EH (cell line): ENCODE measurements around the gene SLC6A5.
"Not testable (repeated sequence)": the region's sequence is repeated elsewhere in the genome, so short reads cannot be mapped to it uniquely, and the experiment has no call there.

Experiments used
- DNase-seq: peaks from one replicate; pipeline ENCODE4 v3.0.0-alpha.2; 2015; ENCODE audit warnings: low read depth

SLC6A5 gene

DNA sequence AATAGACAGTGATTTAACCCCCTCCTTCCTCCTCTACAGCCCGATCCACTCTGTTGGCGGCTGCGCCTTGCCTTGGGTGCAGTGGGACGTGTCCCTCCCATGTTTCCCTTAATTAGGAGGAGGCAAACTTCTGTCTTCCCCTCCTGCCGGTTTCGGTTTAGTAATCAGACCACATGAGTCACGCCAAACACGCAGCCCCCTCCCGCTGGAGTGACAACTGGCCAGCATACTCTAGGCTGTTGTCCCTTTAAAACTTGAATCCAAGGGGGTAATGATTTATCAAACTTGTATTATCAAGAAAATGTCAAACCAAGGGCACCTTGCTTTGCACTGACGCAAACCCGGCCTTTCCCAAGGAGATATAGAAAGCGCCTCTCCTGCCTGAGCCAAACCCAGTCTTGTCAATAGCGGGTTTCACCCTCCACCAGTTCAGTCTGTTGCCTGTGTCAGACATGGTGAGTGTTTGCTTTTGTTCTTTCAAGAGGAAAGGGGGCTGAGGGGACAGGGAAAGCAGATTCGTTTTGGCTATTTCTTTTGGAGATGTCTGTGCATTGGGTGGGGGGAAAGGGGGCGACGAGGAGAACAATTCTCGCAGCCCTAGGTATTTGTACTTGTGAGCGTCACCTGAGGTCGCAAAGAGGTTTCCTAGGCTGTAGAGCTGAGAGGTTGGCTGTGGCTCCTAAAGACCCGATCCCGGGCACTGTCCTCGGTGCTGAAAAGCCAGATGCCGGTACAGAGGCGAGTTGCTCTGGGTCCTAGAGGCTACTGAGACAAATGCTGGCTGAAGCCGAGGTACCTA, at the start of gene SLC6A5:
Gene SLC6A5 (plus strand): TSS at position 388 of the 799 bp plus-strand sequence. CDS start 65 bp downstream, at position 453.
- peak; percentile 51 for DNase-seq

DNA sequence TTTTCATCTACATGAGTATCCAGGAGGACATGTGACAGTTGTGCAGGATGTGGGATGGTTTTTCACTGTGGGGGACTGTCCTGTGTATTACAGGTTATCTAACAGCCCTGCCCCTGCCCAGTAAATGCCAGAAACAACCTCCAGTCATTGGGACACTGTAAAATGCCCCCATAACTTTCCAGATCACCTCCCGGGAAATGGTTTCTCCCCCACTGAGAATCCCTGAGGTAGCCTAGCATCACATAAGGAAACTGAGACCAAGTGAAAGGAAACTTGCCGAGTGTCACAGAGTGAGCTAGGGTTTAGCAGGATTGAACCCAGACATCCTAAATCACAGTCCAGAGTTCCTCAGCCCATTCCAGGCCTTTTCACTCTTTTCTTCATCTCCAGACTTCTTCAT, 48.3 kb upstream of the SLC6A5 start:
- no peak for DNase-seq

DNA sequence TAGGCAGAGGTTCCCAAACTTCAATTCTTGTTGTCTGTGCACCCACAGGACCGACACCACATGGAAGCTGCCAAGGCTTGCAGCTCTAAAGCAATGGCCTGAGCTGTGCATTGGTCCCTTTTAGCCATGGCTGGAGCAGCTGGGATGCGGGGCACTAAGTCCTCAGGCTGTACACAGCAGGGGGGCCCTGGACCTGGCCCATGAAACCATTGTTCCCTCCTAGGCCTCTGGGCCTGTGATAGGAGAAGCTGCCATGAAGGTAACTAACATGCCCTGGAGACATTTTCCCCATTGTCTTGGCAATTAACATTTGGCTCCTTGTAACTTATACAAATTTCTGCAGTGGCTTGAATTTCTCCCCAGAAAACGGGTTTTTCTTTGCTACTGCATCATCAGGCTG, 43.6 kb upstream of the SLC6A5 start:
- no peak for DNase-seq

DNA sequence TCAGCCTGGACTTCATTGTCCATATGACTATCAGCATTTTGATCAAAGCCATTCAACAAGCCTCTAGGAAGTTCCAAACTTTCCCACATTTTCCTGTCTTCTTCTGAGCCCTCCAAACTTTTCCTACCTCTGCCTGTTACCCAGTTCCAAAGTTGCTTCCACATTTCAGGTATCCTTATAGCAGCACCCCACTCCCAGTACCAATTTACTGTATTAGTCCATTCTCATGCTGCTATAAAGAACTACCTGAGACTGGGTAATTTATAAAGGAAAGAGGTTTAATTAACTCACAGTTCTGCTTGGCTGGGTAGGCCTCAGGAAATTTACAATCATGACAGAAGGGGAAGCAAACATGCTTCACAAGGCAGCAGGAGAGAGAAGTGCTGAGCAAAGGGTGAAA, 43.0 kb upstream of the SLC6A5 start:
- not testable (repeated sequence) for DNase-seq

DNA sequence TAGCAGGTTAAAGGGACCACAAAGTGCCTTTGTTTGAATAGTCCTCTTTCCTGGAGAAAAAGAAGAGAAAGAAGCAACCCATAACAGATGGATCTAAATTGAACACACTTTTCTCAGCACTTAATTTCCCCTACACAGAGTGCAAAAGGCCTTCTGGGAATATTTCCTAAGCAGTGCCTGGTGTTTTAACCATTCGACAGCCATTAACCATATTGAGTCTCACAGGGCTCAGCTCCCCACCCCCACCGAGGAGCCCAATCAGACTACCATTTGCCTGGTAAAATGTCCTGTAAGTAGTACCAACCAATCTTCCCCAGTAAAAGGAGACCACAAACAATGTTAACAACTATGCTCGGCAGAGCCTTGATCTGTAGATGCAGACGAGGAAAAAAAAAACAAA, 40.7 kb upstream of the SLC6A5 start:
- DNase-seq = no peak

DNA sequence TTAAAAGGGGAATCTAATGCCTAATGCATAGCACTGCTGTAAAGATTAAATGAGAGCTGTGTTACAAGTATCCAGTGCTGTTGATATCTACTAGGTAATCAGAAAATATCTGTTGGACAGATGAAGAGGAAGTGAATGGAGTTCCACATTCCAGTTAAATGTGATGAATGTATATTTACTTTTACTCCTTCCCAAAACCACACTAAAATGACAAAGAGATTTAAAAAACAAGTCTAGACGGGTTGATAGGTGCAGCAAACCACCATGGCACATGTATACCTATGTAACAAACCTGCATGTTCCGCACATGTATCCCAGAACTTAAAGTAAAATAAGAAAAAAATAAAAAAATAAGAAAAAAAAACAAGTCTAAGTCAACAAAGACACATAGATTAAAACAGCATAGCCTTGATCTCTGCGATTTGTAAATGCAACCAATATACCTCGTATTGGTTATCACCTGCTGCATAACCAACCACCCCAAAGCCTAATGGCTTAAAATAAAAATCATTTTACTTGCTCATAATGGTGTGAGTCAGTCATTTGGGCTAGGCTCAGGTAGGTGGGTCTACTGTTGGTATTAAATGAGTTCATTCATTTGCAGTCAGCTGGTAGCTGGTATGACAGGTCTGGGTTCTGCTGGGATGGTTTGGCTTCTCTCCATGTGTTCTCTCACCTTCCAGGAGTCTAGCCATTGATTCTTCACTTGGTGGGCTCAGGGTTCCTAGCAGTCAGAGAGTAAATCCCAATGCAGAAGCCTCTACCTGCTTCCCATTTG, 39.7 kb upstream of the SLC6A5 start:
- DNase-seq = no peak

DNA sequence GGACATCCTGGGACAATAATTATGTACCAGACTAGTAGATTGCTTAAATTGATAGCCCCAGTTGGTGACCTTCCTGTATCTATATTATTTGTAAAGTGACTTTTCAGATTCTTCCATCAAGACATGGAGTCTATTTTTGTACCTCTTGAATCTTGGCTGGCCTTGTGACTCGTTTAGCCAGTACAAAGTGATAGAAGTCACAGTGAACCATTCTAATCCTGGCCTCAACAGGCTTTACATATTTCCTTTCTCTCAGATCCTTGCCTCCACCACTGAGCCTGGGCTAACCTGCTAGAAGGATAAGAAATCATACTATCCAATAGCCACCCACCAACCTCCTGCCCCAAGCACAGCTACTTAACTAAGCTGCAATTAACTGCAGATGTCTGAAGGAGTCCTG, 37.5 kb upstream of the SLC6A5 start:
- DNase-seq = no peak

DNA sequence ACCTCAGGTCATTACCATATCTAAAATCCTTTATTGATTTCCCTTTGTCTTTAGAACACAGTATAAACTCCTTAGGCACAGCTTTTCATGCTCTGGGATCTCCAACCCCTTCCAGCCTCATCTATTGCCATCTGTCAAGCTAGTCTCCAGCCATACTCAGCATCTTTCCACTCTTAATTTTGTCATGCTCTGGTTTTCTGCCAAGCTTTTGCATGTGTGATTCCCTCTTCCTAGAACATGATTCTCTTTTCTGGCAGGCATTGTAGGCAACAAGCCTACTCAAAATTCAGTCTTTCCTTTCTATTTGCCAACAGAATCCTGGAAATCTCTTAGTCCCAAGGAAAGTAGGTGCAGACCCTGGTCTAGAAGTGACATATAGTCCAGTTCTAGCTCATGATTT, 35.5 kb upstream of the SLC6A5 start:
- DNase-seq = no peak

DNA sequence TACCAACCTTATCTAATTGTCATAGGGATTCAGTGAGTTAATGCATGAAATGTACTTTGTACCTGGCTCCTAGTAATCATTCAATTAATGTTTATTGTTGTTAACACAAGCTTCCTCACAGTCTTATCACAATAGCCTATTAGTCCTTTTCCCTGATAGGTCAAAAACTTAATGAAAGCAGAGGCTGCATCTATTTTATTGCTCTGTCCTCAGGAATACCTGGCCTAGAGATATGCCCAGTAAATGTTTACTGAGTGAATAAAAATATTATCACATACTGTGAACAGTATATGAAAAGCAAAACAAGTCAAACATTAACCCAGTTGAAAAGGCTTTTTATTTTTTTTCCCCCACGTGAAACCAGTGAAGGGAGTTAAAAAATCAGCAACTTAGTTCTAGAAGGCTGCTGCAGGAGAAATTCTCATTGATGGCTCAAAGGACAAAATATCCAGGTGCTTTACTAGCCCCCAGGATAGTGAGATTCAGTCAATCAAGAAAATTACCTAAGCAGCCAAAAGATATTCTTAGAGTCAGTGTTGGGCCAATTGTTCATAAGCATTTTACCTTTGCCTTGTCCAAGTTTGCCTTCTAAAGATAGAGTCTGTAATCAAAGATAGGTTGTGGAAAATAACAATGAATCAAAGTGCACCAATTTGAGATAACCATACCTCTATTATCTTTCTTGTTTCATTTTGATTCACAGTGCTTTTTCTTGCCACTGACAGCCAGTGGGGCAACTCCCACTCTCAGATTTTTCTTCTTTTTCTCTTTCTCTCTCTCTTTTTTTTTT, 34.4 kb upstream of the SLC6A5 start:
- DNase-seq = no peak

DNA sequence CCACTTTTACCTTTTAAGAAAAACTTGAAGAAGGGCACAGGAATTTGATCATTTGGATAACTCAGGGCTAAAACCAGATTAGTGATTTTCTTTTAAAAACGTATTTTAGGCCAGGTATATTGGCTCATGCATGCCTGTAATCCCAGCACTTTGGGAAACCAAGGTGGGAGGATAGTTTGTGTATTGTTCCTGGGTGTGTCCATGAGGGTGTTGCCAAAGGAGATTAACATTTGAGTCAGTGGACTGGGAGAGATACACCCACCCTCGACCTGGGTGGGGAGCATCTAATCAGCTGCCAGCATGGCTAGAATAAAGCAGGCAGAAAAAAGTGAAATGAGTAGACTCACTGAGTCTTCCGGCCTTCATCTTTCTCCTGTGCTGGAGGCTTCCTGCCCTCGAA, 33.3 kb upstream of the SLC6A5 start:
- not testable (repeated sequence) for DNase-seq

DNA sequence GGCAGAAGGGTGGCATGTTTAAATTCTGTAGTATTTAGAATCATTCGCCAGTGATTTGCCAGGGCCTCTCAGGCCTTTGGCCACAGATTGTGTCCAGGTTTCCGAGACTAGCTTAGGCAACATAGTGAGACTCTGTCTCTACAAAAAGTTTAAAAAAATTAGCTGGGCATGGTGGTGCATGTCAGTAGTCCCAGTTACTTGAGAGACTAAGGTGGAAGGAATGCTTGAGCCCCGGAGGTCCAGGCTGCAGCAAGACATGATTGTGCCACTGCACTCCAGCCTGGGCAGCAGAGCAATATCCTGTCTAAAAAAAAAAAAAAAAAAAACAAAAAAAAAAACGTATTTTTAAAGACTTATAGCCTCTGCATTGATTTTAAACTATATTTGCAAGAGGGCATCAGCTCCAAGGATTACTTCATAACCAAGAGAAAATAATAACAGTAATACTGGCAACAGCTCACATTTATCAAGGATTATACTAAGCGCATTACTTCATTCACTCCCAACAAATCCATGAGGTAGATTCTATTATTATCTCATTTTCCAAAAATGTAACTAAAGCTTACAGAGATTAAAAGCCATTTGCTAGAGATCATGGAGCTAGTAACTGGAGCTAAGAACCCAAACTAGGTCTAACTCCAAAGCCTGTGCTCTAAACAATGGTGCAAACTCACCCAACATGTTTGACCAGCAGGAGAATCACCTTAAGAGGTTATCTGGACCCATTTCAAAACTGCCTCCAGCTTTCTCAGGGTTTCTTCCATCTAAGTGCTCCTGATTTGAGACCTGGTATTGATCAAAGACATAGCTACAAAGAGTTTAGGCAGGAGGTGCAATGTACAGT, 32.6 kb upstream of the SLC6A5 start:
- DNase-seq = no peak

DNA sequence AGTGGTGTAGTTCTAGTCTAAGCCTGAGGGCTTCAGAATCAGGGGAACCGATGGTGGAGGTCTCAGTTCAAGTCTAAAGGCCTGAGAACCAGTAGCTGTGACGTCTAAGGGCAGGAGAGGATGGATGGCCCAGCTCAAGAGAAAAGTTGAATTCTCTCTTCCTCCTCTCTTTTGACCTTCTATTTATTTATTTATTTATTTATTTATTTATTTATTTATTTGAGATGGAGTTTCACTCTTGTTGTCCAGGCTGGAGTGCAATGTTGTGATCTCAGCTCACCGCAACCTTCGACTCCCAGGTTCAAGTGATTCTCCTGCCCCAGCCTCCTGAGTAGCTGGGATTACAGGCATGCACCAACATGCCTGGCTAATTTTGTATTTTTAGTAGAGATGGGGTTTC, 19.7 kb upstream of the SLC6A5 start:
- not testable (repeated sequence) for DNase-seq

DNA sequence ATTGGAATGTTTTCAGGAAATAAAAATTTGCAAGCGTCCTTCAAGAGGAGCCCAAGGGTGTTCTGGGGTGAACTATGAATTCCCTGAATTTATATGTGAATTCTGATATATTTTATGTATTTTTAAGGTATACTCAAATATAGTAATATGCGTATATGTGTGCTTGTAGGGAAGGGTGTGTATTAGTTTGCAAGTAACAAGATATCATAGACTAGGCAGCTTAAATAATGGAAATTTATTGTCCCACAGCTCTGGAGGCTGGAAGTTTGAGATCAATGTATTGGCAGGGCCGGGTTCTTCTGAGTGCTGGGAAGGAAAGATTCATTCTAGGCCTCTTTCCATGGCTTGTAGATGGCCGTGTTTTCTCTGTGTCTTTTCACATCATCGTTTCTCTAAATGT, 16.2 kb upstream of the SLC6A5 start:
- DNase-seq = no peak

DNA sequence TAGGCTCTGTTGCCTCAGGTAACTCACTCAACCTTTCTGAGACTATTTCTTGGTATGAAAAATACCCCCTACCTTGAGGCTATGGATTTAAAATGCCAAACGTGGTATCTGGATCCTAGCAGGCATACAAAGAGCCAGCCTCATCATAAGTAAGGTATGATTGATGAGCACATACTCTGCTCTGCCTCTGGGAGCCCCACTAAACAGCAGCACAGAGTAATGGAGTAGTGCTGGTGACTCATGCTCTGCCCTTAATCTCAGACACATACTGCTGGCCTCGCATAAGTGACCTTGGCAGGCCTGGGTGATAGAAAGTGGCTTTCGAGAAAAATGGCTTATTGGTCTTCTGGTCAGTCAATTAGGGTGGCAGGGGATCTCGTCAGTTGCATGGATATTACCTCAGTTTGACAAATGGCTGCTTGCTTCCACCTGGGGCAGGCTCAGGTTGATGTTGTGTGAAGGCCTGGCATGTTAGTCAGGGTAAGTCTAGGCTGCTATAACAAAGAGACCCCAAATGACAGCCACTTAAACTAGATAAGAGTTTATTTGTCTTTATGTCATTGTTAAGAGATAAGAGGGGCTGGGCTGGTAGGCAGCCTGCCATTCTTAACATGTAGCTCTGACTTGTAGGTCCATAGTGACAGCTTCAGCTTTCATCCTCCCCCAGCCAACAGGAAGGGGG, 15.2 kb upstream of the SLC6A5 start:
- DNase-seq = peak; percentile 2

DNA sequence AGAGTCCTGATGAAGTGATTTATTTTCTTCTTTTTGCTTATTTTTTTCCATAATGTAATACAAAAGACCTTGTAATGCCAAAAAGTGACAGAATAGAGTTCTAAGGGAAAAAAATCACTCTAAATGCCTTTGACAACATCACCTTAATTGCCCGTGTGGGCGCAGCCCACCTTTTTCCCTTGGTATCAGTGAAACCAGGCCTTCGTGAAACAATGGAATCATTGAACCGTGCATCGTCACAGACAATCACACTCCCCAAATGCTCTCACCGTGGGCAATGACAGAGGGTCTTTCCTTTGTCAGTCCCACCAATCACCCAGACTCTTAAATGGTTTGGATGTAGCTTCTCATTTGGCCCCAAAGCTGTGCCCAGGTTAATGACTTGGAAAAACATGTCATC, 9.6 kb upstream of the SLC6A5 start:
- no peak for DNase-seq

DNA sequence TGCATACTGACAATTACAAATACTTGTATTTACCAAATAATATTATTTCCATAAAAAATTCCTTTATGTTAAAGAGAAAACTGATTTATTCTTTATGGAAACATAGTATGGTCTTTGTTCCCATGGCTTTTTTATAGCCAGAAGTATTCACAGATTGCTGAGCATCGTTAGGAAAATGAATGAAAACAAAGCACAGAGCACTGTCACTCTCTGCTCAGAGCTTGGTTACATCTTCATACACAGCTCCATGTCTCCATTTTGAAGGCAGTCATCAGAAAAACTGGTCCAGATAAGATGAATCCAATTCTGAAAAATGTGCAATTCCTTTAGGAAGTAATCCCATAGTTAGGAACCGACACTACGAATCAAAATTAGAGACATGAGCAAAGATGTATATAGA, 9.0 kb upstream of the SLC6A5 start:
- DNase-seq = no peak

DNA sequence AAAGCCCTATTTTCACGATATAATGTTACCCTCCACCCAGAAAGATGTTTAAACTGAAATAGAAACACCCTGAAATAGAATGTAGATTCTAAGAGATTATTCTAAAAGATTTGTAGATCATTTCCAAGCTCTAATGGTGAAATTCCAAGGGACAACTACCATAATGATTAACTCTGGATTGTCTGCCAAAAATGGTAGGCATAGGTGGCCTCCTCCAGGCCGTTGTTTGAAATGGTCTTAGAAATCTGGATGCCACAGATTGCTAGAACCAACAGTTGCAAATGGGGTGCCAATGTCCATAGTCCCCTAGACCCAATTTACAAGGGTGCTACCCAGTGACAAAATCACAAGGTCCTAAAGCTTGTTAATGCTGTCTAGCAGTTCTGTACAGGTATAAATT, 6.7 kb upstream of the SLC6A5 start:
- no peak for DNase-seq

DNA sequence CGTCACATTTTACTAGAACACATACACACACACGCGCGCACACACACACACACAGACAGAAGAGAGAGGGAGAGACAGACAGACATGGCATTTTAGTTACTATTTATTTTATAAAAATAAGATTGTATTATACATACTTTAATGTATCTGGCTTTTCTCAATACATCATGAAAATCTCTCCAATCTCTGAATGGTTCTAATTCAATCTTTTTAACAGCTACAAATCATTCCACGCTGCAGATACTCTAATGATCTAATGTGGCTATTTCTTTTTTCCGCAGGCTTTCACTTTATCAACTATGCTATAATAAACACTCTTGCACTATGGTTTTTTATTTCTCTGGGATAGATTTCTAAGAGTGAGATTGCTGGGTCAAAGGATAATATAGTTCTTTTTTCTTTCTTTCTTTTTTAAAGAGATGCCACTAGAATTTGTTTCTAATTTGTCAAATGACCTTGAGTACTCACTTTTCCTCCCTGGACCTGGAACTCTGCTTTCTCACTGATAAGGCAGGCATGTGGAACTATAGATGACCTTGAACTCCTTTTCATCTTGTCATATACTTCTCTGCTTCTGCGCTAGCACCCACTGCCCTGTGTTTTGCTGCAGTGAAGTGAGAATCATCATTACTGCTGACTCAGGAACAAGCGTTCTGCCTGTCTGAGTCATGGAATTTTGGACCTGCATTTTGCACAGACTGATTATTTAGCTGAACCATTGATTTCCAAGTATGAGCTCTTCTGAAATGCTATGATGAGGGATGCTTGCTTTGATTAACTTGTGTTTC, 4.9 kb upstream of the SLC6A5 start:
- DNase-seq = no peak

DNA sequence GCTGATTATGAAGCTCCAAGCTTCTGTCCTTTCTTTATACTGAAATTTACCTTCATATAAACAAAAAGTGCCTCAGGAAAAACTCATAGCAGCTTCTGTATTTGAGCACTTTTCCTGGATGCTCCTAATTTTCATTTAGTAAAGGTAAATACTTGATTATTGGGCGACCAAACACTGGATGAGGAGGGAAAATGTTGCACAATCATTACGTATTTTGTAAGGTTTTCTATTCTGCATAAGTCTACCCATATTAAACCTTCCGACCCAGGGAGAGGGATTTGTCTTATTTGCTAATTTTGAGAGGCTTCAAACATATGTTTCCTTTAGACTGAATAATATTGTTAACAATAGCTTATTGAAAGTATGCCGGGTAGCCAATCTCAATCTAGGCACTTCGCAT, 4.3 kb upstream of the SLC6A5 start:
- no peak for DNase-seq
